Measurements from ENCODE around the gene PHLPP2.
"Not testable (repeated sequence)": the region's sequence is repeated elsewhere in the genome, so short reads cannot be mapped to it uniquely, and the experiment has no call there.

PHLPP2 gene

DNA sequence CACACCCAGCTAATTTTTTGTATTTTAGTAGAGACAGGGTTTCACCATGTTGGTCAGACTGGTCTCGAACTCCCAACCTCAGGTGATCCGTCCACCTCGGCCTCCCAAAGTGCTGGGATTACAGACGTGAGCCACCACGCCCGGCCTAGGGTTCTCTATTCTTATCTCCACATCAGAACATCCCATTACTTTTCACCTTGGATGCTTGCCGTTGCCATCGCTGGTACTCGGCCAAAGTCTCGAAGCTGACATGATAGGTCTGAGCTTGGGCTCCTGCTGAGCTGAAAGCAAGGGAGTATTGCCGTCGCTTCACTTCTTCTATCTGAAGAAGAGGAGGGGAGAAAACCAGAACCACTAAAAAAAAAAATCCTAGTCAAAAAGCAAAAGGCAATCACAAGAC is 40.2 kb downstream of the PHLPP2 start:
- not testable (repeated sequence) for H3K4me3 ChIP-seq (ENCODE audit: low read depth, low read length); DNase-seq; H3K4me2 ChIP-seq (ENCODE audit: low read length); H3K23ac ChIP-seq (ENCODE audit: low read length); H3K18ac ChIP-seq (ENCODE audit: low read length); H3K4me1 ChIP-seq (ENCODE audit: control insufficient read depth in 1 of 2, insufficient read depth in 2 of 2, low read length in 2 of 2); H3K4ac ChIP-seq (ENCODE audit: low read depth, low read length); H4K8ac ChIP-seq (ENCODE audit: low read depth, low read length); H3K79me1 ChIP-seq (ENCODE audit: low read length); H3K14ac ChIP-seq (ENCODE audit: low read length); H2AK5ac ChIP-seq (ENCODE audit: low read length); H3K79me2 ChIP-seq (ENCODE audit: control insufficient read depth, insufficient read depth, low read length, poor library complexity); H4K12ac ChIP-seq (ENCODE audit: low read depth, low read length); H3K9ac ChIP-seq (ENCODE audit: low read length); H3K36me3 ChIP-seq (ENCODE audit: control insufficient read depth in 1 of 2, insufficient read depth in 2 of 2, low read length in 2 of 2); H2AFZ ChIP-seq (ENCODE audit: insufficient read depth, low read length, poor library complexity); H3K9me3 ChIP-seq (ENCODE audit: insufficient read depth, low read depth, low read length); H2BK12ac ChIP-seq (ENCODE audit: low read length); H3K27me3 ChIP-seq (ENCODE audit: insufficient read depth, low read length); H2BK5ac ChIP-seq (ENCODE audit: low read depth, low read length, poor library complexity); H2BK120ac ChIP-seq (ENCODE audit: insufficient read depth, low read length, poor library complexity); H4K91ac ChIP-seq (ENCODE audit: low read depth, low read length); H3K27ac ChIP-seq (ENCODE audit: low read depth, low read length)
- WGBS (ENCODE audit: extremely low coverage, insufficient coverage, insufficient read length), result no CpG with 5 or more reads among the region's 12 CpGs

DNA sequence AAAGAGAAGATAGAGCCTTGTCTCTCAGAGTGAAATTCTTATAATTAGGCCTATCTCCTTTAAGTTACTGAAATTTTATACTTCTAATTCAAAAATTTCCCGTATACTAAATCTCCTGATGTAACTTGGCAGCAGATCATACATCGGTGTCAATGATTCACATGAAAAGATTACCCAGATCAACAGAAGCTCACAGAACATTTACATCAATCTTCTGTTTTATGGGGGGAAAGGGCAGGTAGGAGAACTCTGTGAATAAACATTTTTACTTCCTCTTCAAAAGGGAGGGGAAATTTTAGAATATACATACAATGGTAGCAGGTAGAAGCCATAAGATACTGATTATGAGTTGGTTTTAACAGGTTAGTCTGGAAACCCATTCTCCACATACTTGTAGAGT is 43.1 kb downstream of the PHLPP2 start:
- no CpG with 5 or more reads among the region's 2 CpGs for whole genome bisulfite sequencing (ENCODE audit: extremely low coverage, insufficient coverage, insufficient read length)
- Histone ChIP-seq H4K12ac (ENCODE audit: low read depth, low read length) (no peak overlapping the region), H3K36me3 (ENCODE audit: control insufficient read depth in 1 of 2, insufficient read depth in 2 of 2, low read length in 2 of 2) (peaks cover 9 to 13% of the 10 kb centered on the region in 2 experiments), H3K4me2 (ENCODE audit: low read length) (no peak overlapping the region), H2BK12ac (ENCODE audit: low read length) (no peak overlapping the region), H3K27me3 (ENCODE audit: insufficient read depth, low read length) (no peaks in the 10 kb centered on the region), H3K9ac (ENCODE audit: low read length) (no peak overlapping the region), H2AFZ (ENCODE audit: insufficient read depth, low read length, poor library complexity) (no peak overlapping the region), H3K4me1 (ENCODE audit: control insufficient read depth in 1 of 2, insufficient read depth in 2 of 2, low read length in 2 of 2) (no peaks in the 10 kb centered on the region), H3K79me1 (ENCODE audit: low read length) (no peaks in the 10 kb centered on the region), H4K91ac (ENCODE audit: low read depth, low read length) (no peak overlapping the region), H3K14ac (ENCODE audit: low read length) (no peak overlapping the region), H3K9me3 (ENCODE audit: insufficient read depth, low read depth, low read length) (no peaks in the 10 kb centered on the region), H2AK5ac (ENCODE audit: low read length) (no peak overlapping the region), H3K4me3 (ENCODE audit: low read depth, low read length) (no peak overlapping the region), H2BK120ac (ENCODE audit: insufficient read depth, low read length, poor library complexity) (no peak overlapping the region), H3K23ac (ENCODE audit: low read length) (no peak overlapping the region), H3K79me2 (ENCODE audit: control insufficient read depth, insufficient read depth, low read length, poor library complexity) (no peaks in the 10 kb centered on the region), H3K27ac (ENCODE audit: low read depth, low read length) (no peak overlapping the region), H3K18ac (ENCODE audit: low read length) (no peak overlapping the region), H4K8ac (ENCODE audit: low read depth, low read length) (no peak overlapping the region), H3K4ac (ENCODE audit: low read depth, low read length) (no peak overlapping the region), H2BK5ac (ENCODE audit: low read depth, low read length, poor library complexity) (no peak overlapping the region)
- no peak for DNase-seq

DNA sequence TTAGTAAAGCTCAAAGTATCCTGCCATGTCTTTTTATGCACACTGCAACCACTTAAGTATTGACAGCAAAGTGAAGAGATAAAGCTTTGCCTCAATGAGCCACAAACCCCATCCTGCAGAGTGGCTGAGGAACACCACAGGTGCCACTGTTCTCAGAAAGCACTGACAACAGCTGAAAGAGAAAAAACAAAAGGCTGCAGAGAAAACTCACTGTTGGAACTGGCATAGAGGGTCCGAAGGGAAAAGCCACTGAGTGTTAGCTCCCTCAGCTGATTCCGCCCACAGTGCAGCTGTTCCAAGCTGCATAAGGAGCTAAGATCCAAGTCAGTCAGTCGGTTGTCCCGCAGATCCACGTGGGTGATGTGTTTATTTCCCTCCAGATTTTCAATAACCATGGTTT is 48.3 kb downstream of the PHLPP2 start:
- Histone ChIP-seq H3K36me3 (ENCODE audit: control insufficient read depth in 1 of 2, insufficient read depth in 2 of 2, low read length in 2 of 2) (peaks cover 8 to 11% of the 10 kb centered on the region in 2 experiments), H3K27me3 (ENCODE audit: insufficient read depth, low read length) (no peaks in the 10 kb centered on the region), H2BK5ac (ENCODE audit: low read depth, low read length, poor library complexity) (no peak overlapping the region), H2AFZ (ENCODE audit: insufficient read depth, low read length, poor library complexity) (no peak overlapping the region), H3K27ac (ENCODE audit: low read depth, low read length) (no peak overlapping the region), H4K91ac (ENCODE audit: low read depth, low read length) (no peak overlapping the region), H4K12ac (ENCODE audit: low read depth, low read length) (no peak overlapping the region), H3K18ac (ENCODE audit: low read length) (no peak overlapping the region), H4K8ac (ENCODE audit: low read depth, low read length) (no peak overlapping the region), H3K9me3 (ENCODE audit: insufficient read depth, low read depth, low read length) (no peaks in the 10 kb centered on the region), H3K14ac (ENCODE audit: low read length) (no peak overlapping the region), H3K4ac (ENCODE audit: low read depth, low read length) (no peak overlapping the region), H2AK5ac (ENCODE audit: low read length) (no peak overlapping the region), H3K4me2 (ENCODE audit: low read length) (no peak overlapping the region), H2BK12ac (ENCODE audit: low read length) (no peak overlapping the region), H3K4me3 (ENCODE audit: low read depth, low read length) (no peak overlapping the region), H3K79me2 (ENCODE audit: control insufficient read depth, insufficient read depth, low read length, poor library complexity) (no peaks in the 10 kb centered on the region), H2BK120ac (ENCODE audit: insufficient read depth, low read length, poor library complexity) (no peak overlapping the region), H3K9ac (ENCODE audit: low read length) (no peak overlapping the region), H3K23ac (ENCODE audit: low read length) (no peak overlapping the region), H3K79me1 (ENCODE audit: low read length) (no peaks in the 10 kb centered on the region), H3K4me1 (ENCODE audit: control insufficient read depth in 1 of 2, insufficient read depth in 2 of 2, low read length in 2 of 2) (no peaks in the 10 kb centered on the region)
- no peak for DNase-seq
- WGBS (ENCODE audit: extremely low coverage, insufficient coverage, insufficient read length), result no CpG with 5 or more reads among the region's 5 CpGs

DNA sequence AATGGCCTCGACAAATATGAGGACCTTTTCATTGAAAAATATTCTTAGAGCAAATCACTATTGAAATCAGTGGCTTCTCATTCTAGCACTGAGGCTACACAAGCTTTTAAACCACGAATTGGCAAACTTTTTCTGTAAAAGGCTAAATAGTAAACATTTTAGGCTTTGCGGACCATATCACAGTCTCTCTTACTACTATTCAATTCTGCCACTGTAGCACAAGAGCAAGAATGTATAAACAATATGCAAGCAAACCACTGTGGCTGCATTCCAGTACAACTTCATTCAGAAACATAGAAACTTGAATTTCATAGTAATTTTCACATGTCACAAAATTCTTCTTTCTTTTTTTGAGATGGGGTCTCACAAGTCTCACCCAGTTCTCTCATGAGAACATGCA is 49.1 kb downstream of the PHLPP2 start:
- Histone ChIP-seq H3K18ac (ENCODE audit: low read length) (no peak overlapping the region), H3K27ac (ENCODE audit: low read depth, low read length) (no peak overlapping the region), H3K27me3 (ENCODE audit: insufficient read depth, low read length) (no peaks in the 10 kb centered on the region), H2BK12ac (ENCODE audit: low read length) (no peak overlapping the region), H2AK5ac (ENCODE audit: low read length) (no peak overlapping the region), H3K4me1 (ENCODE audit: control insufficient read depth in 1 of 2, insufficient read depth in 2 of 2, low read length in 2 of 2) (no peaks in the 10 kb centered on the region), H2BK5ac (ENCODE audit: low read depth, low read length, poor library complexity) (no peak overlapping the region), H3K79me1 (ENCODE audit: low read length) (no peaks in the 10 kb centered on the region), H3K36me3 (ENCODE audit: control insufficient read depth in 1 of 2, insufficient read depth in 2 of 2, low read length in 2 of 2) (peaks cover 8 to 12% of the 10 kb centered on the region in 2 experiments), H3K79me2 (ENCODE audit: control insufficient read depth, insufficient read depth, low read length, poor library complexity) (no peaks in the 10 kb centered on the region), H2BK120ac (ENCODE audit: insufficient read depth, low read length, poor library complexity) (no peak overlapping the region), H4K8ac (ENCODE audit: low read depth, low read length) (no peak overlapping the region), H3K4me3 (ENCODE audit: low read depth, low read length) (no peak overlapping the region), H4K91ac (ENCODE audit: low read depth, low read length) (no peak overlapping the region), H3K23ac (ENCODE audit: low read length) (no peak overlapping the region), H3K9ac (ENCODE audit: low read length) (no peak overlapping the region), H3K4me2 (ENCODE audit: low read length) (no peak overlapping the region), H3K9me3 (ENCODE audit: insufficient read depth, low read depth, low read length) (no peaks in the 10 kb centered on the region), H3K14ac (ENCODE audit: low read length) (no peak overlapping the region), H4K12ac (ENCODE audit: low read depth, low read length) (no peak overlapping the region), H2AFZ (ENCODE audit: insufficient read depth, low read length, poor library complexity) (no peak overlapping the region), H3K4ac (ENCODE audit: low read depth, low read length) (no peak overlapping the region)
- WGBS (ENCODE audit: extremely low coverage, insufficient coverage, insufficient read length), result no CpG with 5 or more reads among the region's 3 CpGs
- no peak for DNase-seq

All from trophoblast cell (in vitro differentiated cells and primary cell).